Mesothelial cell of epicardium (in vitro differentiated cells): ENCODE data around the gene SLC26A11. TPM values are rescaled to one million over a fixed set of nuclear protein-coding genes. Genes with fewer than 3 reads are reported as not detected.

Experiments
- DNase-seq, 2 experiments: peaks; one replicate each; pipeline ENCODE4 v3.0.0; 2021; ENCODE audit warnings: low spot score in 2 of 2; ENCODE audit not compliant: unreplicated experiment in 2 of 2
- H3K27ac Mint-ChIP-seq: 2 replicates; pipeline ENCODE4 v1.8.0; 2021; ENCODE audit warnings: mixed read lengths
- H3K27me3 Mint-ChIP-seq: 2 replicates; pipeline ENCODE4 v1.8.0; 2021; ENCODE audit warnings: low read depth, mixed read lengths
- H3K36me3 Mint-ChIP-seq: 2 replicates; pipeline ENCODE4 v1.8.0; 2021; ENCODE audit warnings: mixed read lengths
- H3K4me1 Mint-ChIP-seq: 2 replicates; pipeline ENCODE4 v1.8.0; 2021; ENCODE audit warnings: mixed read lengths
- H3K4me3 Mint-ChIP-seq: 2 replicates; pipeline ENCODE4 v1.8.0; 2021; ENCODE audit warnings: mild to moderate bottlenecking, moderate library complexity, mixed read lengths
- H3K9me3 Mint-ChIP-seq: 2 replicates; pipeline ENCODE4 v1.8.0; 2021; ENCODE audit warnings: mixed read lengths
- total RNA-seq: library from RNA; stranded (reverse); gene quantifications from 3 replicates; pipeline ENCODE4 v1.2.1, GENCODE V29; 2021
- TF ChIP-seq, protein P1 (sequence below): fragments of 200-600 bp; sonication (generic); IDR thresholded peaks from one replicate; pipeline ENCODE4 v1.5.0; 2021; ENCODE audit warnings: antibody characterized with exemption; ENCODE audit not compliant: unreplicated experiment

The SLC26A11 gene
- total RNA-seq, 1 donor from 2014 or later = 41.2 TPM

- no peak for DNase-seq
- TF ChIP-seq, protein P1, sequence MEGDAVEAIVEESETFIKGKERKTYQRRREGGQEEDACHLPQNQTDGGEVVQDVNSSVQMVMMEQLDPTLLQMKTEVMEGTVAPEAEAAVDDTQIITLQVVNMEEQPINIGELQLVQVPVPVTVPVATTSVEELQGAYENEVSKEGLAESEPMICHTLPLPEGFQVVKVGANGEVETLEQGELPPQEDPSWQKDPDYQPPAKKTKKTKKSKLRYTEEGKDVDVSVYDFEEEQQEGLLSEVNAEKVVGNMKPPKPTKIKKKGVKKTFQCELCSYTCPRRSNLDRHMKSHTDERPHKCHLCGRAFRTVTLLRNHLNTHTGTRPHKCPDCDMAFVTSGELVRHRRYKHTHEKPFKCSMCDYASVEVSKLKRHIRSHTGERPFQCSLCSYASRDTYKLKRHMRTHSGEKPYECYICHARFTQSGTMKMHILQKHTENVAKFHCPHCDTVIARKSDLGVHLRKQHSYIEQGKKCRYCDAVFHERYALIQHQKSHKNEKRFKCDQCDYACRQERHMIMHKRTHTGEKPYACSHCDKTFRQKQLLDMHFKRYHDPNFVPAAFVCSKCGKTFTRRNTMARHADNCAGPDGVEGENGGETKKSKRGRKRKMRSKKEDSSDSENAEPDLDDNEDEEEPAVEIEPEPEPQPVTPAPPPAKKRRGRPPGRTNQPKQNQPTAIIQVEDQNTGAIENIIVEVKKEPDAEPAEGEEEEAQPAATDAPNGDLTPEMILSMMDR = no peak
- Mint-ChIP-seq H3K27me3 (no peaks in the 10 kb centered on the region), H3K36me3 (peaks cover 3% of the 10 kb centered on the region), H3K4me1 (no peaks in the 10 kb centered on the region), H3K27ac (no peak overlapping the region), H3K9me3 (no peaks in the 10 kb centered on the region), H3K4me3 (no peak overlapping the region)
Observed at GRCh38 chr17:80203471-80203963, 16.7 kb upstream of the SLC26A11 start.

DNA sequence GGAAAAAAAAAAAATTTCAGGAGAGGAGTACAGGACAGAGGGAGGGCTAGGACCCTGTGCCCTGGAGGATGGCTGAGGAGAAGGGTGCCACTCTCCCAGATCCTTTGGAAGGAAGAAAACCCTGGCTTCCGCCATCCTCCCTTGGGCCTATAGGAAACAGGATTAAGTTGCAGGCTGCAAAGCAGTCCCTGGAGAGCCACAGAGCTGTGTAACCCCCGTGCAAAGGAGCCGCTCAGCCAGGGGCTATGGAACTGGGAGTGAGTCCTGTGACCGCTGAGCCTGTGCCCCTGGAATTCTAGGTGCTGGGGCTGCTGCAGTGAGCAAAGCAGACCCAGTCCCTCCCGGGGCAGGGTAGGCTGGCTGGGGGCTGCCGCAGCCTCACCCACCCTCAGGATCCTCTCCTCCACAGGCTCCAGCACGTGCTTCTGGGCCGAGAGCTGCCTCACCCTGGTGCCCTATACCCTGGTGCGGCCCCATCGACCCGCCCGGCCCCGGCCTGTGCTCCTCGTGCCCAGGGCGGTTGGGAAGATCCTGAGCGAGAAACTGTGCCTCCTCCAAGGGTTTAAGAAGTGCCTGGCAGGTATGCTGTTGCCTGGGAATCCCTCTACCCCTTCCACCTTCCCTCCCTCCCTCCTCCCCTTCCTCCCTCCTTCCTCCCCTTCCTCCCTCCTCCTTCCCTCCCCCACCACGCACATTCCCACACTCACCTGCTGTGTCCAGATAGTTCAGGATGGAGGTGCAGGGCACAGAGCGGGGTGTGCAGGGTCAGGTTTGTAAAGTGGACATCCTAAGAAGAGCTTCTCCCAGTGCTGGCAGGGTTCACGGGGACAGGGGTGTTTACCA lies 15.4 kb upstream of the SLC26A11 start:
- Mint-ChIP-seq H3K4me1 (no peaks in the 10 kb centered on the region), H3K27me3 (no peaks in the 10 kb centered on the region), H3K9me3 (no peaks in the 10 kb centered on the region), H3K4me3 (no peak overlapping the region), H3K36me3 (peaks cover 3% of the 10 kb centered on the region), H3K27ac (no peak overlapping the region)
- no peak for DNase-seq
- TF ChIP-seq, protein P1 = no peak

GRCh38 chr17:80205811-80206210 lies 14.4 kb upstream of the SLC26A11 start:
- H3K4me1 Mint-ChIP-seq = no peaks in the 10 kb centered on the region

GRCh38 chr17:80208050-80208449 lies 12.2 kb upstream of the SLC26A11 start:
- DNase-seq = no peak
- H3K27ac Mint-ChIP-seq = no peak overlapping the region
- H3K9me3 Mint-ChIP-seq = no peaks in the 10 kb centered on the region

More at GRCh38 chr17:80205811-80206210, 14.4 kb upstream of the SLC26A11 start:
- Mint-ChIP-seq H3K4me3 (no peak overlapping the region), H3K27ac (no peak overlapping the region), H3K36me3 (peaks cover 11% of the 10 kb centered on the region), H3K9me3 (no peaks in the 10 kb centered on the region), H3K27me3 (no peaks in the 10 kb centered on the region)
- TF ChIP-seq, protein P1 = no peak
- DNase-seq = no peak

DNA sequence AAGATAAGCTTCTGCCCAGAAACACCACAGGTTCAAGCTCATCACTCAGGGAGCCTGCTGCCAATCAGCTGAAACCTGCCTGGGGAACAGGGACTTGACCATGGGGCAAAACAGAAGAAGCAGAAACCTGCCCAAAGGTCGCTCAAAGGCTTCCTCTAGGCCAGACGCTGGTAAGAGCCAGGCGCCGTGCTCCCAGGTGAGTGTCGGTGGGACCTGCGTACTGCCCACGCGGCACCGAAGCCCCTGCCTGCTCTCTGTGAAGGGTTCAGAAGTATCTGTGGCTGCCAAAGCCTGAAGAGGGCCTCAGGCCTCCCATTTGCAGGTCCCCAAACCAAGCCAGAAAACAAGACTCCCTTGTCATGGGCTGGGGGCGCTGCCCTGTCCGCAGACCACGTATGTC lies 10.5 kb upstream of the SLC26A11 start:
- Mint-ChIP-seq H3K27ac (no peak overlapping the region), H3K27me3 (no peaks in the 10 kb centered on the region), H3K4me3 (no peak overlapping the region), H3K36me3 (peaks cover 10% of the 10 kb centered on the region), H3K4me1 (no peaks in the 10 kb centered on the region), H3K9me3 (no peaks in the 10 kb centered on the region)
- no peak for DNase-seq
- TF ChIP-seq, protein P1 = no peak

More at GRCh38 chr17:80208050-80208449, 12.2 kb upstream of the SLC26A11 start:
- no peak overlapping the region for H3K4me3 Mint-ChIP-seq
- TF ChIP-seq, protein P1 = no peak
- peaks cover 10% of the 10 kb centered on the region for H3K36me3 Mint-ChIP-seq
- no peaks in the 10 kb centered on the region for H3K4me1 Mint-ChIP-seq
- H3K27me3 Mint-ChIP-seq = no peaks in the 10 kb centered on the region
